ENCODE data around the gene NOTCH3.
A peak's percentile ranks its signal among the peaks of the same experiment; 100 is the strongest.

Gene NOTCH3

DNA sequence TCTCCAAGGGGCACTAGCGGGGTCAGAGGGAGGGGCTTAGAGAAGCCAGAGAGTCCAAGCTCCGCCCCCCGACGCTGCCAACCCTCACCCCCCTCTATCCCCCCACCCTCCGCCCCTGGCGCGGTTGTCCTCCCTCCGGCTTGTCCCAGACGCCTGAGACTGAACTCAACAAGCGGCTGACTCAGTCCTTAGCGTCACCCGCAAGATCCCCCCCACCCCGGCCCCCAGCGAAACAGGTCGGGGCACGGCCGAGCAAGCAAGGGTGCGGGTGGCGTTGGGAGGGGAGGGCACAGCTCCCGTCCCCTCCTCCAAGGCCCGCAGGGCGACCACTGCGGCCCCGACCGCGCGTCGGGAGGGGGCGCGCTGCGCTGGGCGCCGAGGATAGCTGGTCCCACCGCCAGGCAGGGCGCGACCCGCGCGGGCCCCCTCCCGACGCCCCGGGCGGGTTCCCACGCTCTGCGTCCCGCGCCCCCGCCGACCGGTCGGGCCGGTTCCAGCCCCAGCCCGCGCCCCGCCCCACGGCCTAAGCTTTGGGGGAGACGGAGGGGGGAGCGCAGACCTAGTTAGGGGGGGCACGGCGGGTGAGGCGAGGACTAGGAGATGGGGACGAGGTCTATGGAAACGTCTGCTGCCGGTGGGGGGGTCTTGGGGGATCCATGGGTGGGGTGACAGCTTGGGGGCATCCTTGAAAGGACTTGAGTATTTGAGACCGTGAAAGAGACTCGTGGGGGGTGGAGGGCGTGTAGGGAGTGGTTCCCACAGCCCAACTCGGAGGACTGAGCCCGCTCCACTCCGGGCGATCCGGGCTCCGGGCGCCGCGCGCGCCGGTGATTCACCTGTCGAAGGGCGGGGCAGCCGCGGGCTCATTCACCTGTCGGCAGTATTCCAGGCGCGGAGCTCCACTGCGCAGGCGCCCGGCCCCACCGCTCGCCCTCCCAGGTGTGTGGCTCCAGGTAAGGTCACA lies 5.1 kb downstream of the NOTCH3 start:
- peak; percentile 86 for DNase-seq

GRCh38 chr19:15194938-15195337 lies 5.9 kb downstream of the NOTCH3 start:
- DNase-seq: no peak

GRCh38 chr19:15191982-15192381 lies 8.8 kb downstream of the NOTCH3 start:
- DNase-seq: no peak

GRCh38 chr19:15191514-15191913 lies 9.3 kb downstream of the NOTCH3 start:
- no peak for DNase-seq

GRCh38 chr19:15188851-15189250 lies 11.9 kb downstream of the NOTCH3 start:
- DNase-seq: no peak

GRCh38 chr19:15187026-15188007 lies 13.5 kb downstream of the NOTCH3 start:
- no peak for DNase-seq

GRCh38 chr19:15185188-15185587 lies 15.6 kb downstream of the NOTCH3 start:
- no peak for DNase-seq

DNA sequence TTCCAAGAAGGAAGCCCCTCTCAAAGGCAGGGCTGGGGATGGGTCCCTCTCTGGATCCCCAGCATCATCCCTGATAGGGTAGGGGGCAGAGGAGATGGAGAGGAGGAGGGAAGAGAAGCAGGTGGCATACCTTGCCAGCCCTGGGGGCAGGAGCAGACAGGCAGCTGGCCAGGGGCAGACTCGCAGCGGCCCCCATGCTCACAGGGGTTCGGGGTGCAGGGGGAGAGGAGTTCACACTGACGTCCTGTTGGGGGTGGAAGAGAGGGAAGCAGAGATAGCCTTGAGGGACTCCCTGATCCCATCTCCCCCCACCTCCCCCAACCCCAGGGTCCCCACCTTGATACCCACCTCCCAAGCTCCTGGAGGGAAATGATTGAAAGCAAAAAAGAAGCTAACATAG lies 16.0 kb downstream of the NOTCH3 start:
- no peak for DNase-seq

DNA sequence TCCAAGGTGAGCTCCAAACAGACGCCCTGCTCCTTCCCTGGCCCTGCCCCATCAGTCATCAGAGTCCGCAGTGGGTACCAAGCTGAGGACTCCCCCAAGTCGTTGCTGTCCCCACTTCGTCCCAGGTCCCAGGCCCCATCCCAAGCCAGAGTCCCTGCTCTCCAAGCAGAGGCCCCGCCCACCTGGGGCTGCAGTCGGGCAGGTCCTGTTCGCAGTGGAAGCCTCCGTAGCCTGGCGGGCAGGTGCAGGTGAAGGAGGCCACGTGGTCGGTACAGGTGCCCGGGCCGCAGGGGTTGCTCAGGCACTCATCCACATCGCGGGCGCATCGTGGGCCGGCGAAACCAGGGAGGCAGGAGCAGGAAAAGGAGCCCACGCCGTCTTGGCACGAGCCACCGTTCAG lies 19.4 kb downstream of the NOTCH3 start:
- DNase-seq: peak; percentile 71

- peak; percentile 85 for DNase-seq
Measured at GRCh38 chr19:15180451-15181390, 20.1 kb downstream of the NOTCH3 start.

DNA sequence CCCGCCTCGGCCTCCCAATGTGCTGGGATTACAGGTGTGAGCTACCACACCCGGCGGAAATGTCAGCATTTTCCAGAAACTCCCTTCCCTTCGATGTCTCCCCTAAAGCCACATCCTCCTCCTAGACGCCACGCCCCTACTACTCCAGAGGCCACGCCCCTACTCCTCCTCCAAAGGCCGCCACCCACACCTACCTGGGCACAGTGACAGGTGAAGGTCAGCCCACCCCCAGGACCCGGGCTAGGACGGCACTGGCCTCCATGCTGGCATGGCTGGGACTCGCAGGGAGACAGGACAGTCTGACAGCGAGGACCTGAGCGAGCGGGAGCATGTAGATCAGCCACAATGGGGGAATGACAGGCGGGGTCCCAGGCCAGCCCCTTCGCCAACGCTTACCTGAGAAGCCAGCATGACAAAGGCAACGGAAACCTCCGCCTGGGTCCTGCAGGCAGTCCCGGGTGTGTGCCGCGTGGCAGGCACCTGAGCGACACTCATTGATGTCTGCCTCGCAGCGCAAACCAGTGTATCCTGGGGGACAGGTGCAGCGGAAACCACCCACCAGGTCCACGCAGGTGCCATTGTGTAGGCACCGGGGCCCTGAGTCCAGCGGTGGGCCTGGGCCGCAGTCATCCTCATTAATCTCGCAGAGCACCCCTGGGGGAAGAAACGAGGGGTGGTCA lies 22.0 kb downstream of the NOTCH3 start:
- no peak for DNase-seq

- peak; percentile 20 for DNase-seq
Measured at GRCh38 chr19:15177269-15178116, 23.3 kb downstream of the NOTCH3 start.

DNA sequence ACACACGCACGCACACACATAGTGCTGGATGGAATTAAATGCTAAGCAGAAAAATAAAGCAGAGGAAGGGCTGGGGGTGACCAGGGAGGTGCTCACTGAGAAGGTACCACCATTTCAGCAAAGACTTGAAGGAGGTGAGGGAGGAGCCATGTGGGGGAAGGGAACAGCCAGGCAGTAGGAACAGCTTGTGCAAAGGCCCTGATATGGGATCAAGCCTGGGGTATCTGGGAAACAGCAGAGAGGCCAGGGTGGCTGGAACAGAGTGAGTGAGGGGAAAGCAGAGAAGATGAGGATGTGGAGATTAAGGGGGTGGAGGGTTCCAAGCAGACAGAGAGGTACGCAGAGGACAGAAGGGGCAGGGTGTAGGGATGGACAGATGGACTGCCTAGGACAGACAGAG lies 25.2 kb downstream of the NOTCH3 start:
- DNase-seq: no peak

DNA sequence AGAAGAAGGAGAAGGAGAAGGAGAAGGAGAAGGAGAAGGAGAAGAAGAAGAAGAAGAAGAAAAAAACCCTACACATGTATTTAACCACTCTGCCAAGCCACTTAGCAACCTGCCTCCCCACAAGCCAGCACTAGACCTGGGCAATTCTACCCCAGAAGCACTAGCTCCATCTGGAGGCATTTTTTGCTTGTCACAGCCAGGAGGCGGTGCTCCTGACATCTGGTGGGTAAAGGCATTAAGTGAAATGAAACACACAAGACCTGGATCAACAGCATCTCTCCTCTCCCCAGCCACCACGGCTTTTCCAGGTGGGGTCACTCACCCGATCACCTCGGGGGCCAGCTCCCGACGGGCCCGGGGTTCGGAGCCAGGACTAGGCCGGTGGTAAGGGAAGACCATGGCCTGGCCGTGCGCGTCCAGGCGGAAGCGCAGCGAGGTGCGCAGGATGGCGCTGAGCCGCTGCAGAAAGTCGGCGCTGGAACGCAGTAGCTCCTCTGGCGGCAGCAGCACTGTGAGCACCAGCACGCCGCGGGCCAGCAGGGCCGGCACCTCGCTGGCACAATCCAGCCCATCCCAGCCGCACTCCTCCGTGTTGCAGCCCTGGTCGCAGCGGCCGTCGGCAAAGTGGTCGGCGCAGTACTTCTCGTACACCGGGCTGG lies 26.9 kb downstream of the NOTCH3 start:
- DNase-seq: no peak

DNA sequence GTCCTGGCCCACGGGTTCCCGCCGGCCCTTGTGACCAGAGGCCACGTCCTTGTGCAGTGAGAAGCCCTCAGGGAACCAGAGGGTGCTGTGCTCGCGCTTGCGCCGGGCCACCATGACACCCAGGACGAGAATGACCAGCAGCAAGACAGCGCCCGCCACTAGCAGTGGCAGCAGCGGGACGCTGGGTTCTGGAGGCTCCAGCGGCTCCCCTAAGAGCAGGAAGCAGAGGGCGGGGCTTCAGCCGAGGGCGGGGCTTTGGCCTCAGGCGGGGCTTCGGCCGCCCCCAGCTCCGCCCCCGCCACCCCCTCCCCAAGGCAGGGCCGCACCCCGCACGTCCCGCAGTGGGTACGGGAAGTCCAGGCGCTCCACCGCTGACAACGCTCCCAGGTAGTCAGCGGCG lies 30.4 kb downstream of the NOTCH3 start:
- DNase-seq: no peak

DNA sequence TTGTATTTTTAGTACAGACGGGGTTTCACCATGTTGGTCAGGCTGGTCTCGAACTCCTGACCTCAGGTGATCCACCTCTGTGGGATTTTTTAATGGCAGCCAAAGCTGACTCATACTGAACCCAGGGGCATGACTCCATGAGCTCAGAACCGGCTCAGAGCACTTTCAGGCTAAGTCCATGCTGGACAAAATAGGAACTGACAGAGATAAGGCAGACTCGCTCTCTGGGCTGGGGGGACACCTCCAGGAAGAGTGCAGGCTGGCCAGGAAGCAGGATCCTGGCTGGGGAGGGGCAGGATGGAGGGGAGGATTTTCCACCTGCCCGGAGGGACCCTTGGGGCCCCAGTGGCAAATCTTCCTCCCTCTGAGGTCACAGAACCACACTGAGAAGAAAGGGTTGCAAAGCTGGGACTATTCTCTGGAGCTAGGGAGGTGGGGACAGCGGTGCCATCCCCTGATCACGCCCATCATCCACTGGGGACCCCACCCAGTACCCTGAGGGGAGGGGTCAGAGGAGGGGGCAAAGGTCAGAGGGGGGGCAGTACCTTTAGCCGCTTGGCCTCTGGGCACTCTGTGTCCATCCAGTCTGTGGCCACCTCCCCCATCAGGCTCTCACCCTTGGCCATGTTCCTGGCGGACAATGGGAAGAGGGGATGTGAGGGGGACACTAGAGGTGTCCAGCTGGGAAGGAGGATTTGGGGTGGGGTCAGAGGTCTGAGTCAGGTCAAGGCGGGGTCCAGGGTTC lies 31.1 kb downstream of the NOTCH3 start:
- DNase-seq: no peak

- DNase-seq: no peak
Measured at GRCh38 chr19:15166700-15167099, 34.1 kb downstream of the NOTCH3 start.

- no peak for DNase-seq
Measured at GRCh38 chr19:15161028-15161984, 39.5 kb downstream of the NOTCH3 start.

Data from DMS79 (cell line).